Measurements from ENCODE around the gene BASP1.
"Not testable (repeated sequence)": the region's sequence is repeated elsewhere in the genome, so short reads cannot be mapped to it uniquely, and the experiment has no call there.

Gene BASP1

DNA sequence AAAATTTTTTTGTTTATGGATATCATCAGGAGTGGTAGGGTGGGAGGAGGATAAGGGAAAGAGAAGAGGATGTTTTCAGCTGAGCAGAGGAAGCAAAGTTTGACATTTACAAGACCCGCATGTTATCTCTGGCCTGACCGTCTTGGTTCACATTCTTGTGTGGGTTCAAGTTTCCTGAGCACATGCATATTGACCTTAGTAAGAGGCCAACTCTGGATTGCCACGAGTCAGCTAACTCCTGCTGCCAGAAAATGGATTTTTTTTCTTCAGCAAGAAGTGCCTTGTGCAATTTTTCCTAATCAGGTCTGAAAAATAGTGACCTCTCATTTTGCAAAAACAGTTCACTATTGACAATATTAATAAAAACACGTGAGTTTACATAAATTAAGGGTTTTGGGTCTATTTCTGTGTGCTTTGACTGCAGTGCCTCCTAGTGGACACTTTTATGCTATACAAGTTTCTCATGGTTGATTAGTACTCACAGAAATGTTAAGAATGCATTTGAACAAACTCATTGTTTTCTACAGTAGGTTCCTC, 27.1 kb upstream of the BASP1 start:
- Histone ChIP-seq H3K27me3 (ENCODE audit: insufficient read depth, poor library complexity, severe bottlenecking) (no peaks in the 10 kb centered on the region), H3K9me3 (ENCODE audit: severe bottlenecking) (no peaks in the 10 kb centered on the region), H3K27ac (ENCODE audit: poor library complexity, severe bottlenecking) (no peak overlapping the region), H3K4me1 (ENCODE audit: insufficient read depth, poor library complexity, severe bottlenecking) (peaks cover 19% of the 10 kb centered on the region), H3K4me3 (ENCODE audit: severe bottlenecking) (no peak overlapping the region), H3K36me3 (ENCODE audit: low read depth) (no peaks in the 10 kb centered on the region)
- no peak for DNase-seq (ENCODE audit: low spot score)
- 0 out of 3 replicates have a peak, but pooled peaks have one; percentile 37 for ATAC-seq (ENCODE audit: low read depth)
- TF ChIP-seq, protein P1, sequence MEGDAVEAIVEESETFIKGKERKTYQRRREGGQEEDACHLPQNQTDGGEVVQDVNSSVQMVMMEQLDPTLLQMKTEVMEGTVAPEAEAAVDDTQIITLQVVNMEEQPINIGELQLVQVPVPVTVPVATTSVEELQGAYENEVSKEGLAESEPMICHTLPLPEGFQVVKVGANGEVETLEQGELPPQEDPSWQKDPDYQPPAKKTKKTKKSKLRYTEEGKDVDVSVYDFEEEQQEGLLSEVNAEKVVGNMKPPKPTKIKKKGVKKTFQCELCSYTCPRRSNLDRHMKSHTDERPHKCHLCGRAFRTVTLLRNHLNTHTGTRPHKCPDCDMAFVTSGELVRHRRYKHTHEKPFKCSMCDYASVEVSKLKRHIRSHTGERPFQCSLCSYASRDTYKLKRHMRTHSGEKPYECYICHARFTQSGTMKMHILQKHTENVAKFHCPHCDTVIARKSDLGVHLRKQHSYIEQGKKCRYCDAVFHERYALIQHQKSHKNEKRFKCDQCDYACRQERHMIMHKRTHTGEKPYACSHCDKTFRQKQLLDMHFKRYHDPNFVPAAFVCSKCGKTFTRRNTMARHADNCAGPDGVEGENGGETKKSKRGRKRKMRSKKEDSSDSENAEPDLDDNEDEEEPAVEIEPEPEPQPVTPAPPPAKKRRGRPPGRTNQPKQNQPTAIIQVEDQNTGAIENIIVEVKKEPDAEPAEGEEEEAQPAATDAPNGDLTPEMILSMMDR (IDR thresholded peaks at IDR 0.05; ENCODE audit: poor library complexity, severe bottlenecking), result peak; percentile 98

DNA sequence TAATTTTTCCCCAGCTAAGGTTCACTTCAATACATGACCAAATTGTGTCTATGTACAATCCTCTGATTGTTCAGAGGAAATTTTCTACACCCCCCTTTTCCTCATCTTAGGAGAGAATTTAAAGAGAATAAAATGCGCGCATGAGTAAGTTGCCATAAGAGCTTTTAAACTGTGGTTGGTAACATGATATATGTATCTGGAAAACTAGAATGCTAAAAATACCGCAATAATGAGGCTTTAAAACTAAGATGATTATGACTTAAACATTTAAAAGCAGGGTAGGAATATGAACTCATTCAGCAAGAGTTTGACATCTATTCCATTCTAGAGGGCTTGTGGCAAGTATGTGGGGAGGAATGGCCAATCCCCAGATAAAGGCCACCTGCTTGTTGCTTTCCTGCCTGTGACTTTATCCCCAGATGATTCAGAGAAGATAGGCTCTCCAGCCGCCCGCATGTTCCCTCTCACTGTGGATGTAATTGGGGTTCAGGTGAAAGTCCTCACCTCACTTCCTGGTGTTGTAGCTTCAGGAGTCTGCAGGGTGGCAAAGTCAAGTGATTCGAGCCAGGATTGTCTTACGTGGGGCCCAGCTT, 26.5 kb upstream of the BASP1 start:
- H3K4me3 ChIP-seq (ENCODE audit: severe bottlenecking), result no peak overlapping the region
- peaks cover 19% of the 10 kb centered on the region for H3K4me1 ChIP-seq (ENCODE audit: insufficient read depth, poor library complexity, severe bottlenecking)
- H3K27me3 ChIP-seq (ENCODE audit: insufficient read depth, poor library complexity, severe bottlenecking), result no peaks in the 10 kb centered on the region
- H3K9me3 ChIP-seq (ENCODE audit: severe bottlenecking), result no peaks in the 10 kb centered on the region
- TF ChIP-seq, protein P1 (IDR thresholded peaks at IDR 0.05; ENCODE audit: poor library complexity, severe bottlenecking), result peak; percentile 85
- ATAC-seq (ENCODE audit: low read depth) (no peak), DNase-seq (ENCODE audit: low spot score) (no peak)
- H3K27ac ChIP-seq (ENCODE audit: poor library complexity, severe bottlenecking), result no peak overlapping the region
- H3K36me3 ChIP-seq (ENCODE audit: low read depth), result no peaks in the 10 kb centered on the region

DNA sequence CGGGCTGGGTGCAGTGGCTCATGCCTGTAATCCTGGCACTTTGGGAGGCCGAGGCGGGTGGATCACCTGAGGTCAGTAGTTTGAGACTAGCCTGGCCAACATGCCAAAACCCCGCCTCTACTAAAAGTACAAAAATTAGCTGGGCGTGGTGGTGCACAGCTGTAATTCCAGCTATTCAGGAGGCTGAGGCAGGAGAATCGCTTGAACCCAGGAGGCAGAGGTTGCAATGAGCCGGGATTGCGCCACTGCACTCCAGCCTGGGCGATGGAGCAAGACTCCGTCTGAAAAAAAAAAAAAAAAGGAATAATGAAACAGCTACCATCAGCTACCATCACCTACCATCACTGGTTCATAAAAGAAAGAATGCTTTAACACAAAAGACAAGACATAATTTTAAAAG, 25.9 kb upstream of the BASP1 start:
- not testable (repeated sequence) for H3K27me3 ChIP-seq (ENCODE audit: insufficient read depth, poor library complexity, severe bottlenecking); H3K9me3 ChIP-seq (ENCODE audit: severe bottlenecking); H3K36me3 ChIP-seq (ENCODE audit: low read depth); ATAC-seq (ENCODE audit: low read depth); H3K27ac ChIP-seq (ENCODE audit: poor library complexity, severe bottlenecking); H3K4me3 ChIP-seq (ENCODE audit: severe bottlenecking); DNase-seq (ENCODE audit: low spot score)
- peaks cover 19% of the 10 kb centered on the region for H3K4me1 ChIP-seq (ENCODE audit: insufficient read depth, poor library complexity, severe bottlenecking)

DNA sequence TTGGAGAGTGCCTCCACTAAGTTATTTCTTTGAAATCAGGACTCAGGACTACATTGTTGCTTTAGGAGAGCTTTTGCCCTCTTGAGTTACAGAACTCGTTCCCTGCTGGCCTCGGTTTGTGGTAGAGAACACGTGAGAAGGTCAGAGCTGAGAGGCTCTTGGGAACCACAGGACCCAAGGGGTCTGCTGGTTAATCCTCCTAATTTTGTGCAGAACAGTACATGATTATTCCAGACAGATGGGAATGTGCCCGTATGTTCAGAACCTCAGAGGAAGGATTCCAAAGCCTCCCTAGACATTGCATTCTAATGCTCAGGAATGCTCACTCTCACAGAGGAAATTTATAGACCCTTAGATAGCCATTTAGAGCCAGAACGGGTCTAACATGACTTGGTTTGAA, 25.2 kb upstream of the BASP1 start:
- TF ChIP-seq, protein P1 (IDR thresholded peaks at IDR 0.05; ENCODE audit: poor library complexity, severe bottlenecking), result no peak
- no peak for ATAC-seq (ENCODE audit: low read depth)
- peaks cover 19% of the 10 kb centered on the region for H3K4me1 ChIP-seq (ENCODE audit: insufficient read depth, poor library complexity, severe bottlenecking)
- H3K4me3 ChIP-seq (ENCODE audit: severe bottlenecking), result no peak overlapping the region
- DNase-seq (ENCODE audit: low spot score), result no peak
- peaks cover under 1% of the 10 kb centered on the region for H3K9me3 ChIP-seq (ENCODE audit: severe bottlenecking)
- H3K27me3 ChIP-seq (ENCODE audit: insufficient read depth, poor library complexity, severe bottlenecking), result no peaks in the 10 kb centered on the region
- no peaks in the 10 kb centered on the region for H3K36me3 ChIP-seq (ENCODE audit: low read depth)
- H3K27ac ChIP-seq (ENCODE audit: poor library complexity, severe bottlenecking), result no peak overlapping the region

DNA sequence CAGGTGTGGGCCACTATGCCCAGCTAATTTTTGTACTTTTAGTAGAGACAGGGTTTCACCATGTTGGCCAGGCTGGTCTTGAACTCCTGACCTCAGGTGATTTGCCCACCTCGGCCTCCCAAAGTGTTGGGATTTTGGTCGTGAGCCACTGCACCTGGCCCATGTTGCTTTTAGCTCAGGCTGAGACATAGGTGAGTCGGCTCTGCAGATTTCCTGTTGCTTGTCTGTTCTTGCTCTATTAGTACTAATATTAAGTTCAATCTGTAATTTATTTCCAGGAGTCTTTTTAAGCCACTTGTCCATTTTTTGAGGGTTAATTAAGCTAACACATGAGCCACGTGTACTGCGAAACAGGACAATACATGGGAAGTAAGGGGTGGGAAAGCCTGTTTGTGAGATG, 21.4 kb upstream of the BASP1 start:
- Histone ChIP-seq H3K4me1 (ENCODE audit: insufficient read depth, poor library complexity, severe bottlenecking) (no peaks in the 10 kb centered on the region), H3K9me3 (ENCODE audit: severe bottlenecking) (peaks cover 3% of the 10 kb centered on the region), H3K36me3 (ENCODE audit: low read depth) (no peaks in the 10 kb centered on the region), H3K27ac (ENCODE audit: poor library complexity, severe bottlenecking) (no peak overlapping the region), H3K4me3 (ENCODE audit: severe bottlenecking) (no peak overlapping the region), H3K27me3 (ENCODE audit: insufficient read depth, poor library complexity, severe bottlenecking) (no peaks in the 10 kb centered on the region)
- ATAC-seq (ENCODE audit: low read depth) (no peak), DNase-seq (ENCODE audit: low spot score) (no peak)
- TF ChIP-seq, protein P1 (IDR thresholded peaks at IDR 0.05; ENCODE audit: poor library complexity, severe bottlenecking), result no peak
